ENCODE data around the gene ARHGAP25. TPM values are rescaled to one million over a fixed set of nuclear protein-coding genes. Genes with fewer than 3 reads are reported as not detected.
A peak's percentile ranks its signal among the peaks of the same experiment; 100 is the strongest.

ARHGAP25 gene
- total RNA-seq, 6 experiments from 2014 or later, result not detected

- Mint-ChIP-seq H3K27ac (no peak overlapping the region), H3K27me3 (ENCODE audit: insufficient read depth) (peaks cover 23% of the 10 kb centered on the region), H3K36me3 (ENCODE audit: low read depth) (no peaks in the 10 kb centered on the region; the same call in 1 of the 2 replicates), H3K4me1 (ENCODE audit: low read depth) (no peaks in the 10 kb centered on the region), H3K9me3 (peaks cover 13% of the 10 kb centered on the region), H3K4me3 (no peak overlapping the region)
- DNase-seq, result no peak
- TF ChIP-seq CTCF (IDR thresholded peaks at IDR 0.05), result no peak
Measured at GRCh38 chr2:68700560-68700959, 34.1 kb upstream of the ARHGAP25 start.

GRCh38 chr2:68706637-68707036 lies 28.0 kb upstream of the ARHGAP25 start:
- Mint-ChIP-seq H3K27me3 (ENCODE audit: insufficient read depth) (peaks cover 14% of the 10 kb centered on the region), H3K27ac (no peak overlapping the region), H3K4me1 (ENCODE audit: low read depth) (peaks cover 14% of the 10 kb centered on the region), H3K4me3 (no peak overlapping the region), H3K36me3 (ENCODE audit: low read depth) (no peaks in the 10 kb centered on the region), H3K9me3 (no peaks in the 10 kb centered on the region)
- no peak for DNase-seq
- no peak for TF ChIP-seq CTCF (IDR thresholded peaks at IDR 0.05)

GRCh38 chr2:68708629-68709028 lies 26.0 kb upstream of the ARHGAP25 start:
- no peaks in the 10 kb centered on the region for H3K9me3 Mint-ChIP-seq
- DNase-seq, result no peak
- H3K4me1 Mint-ChIP-seq (ENCODE audit: low read depth), result peaks cover 14% of the 10 kb centered on the region
- H3K4me3 Mint-ChIP-seq, result no peak overlapping the region
- no peak overlapping the region for H3K27ac Mint-ChIP-seq
- H3K27me3 Mint-ChIP-seq (ENCODE audit: insufficient read depth), result peaks cover 20% of the 10 kb centered on the region
- TF ChIP-seq CTCF (IDR thresholded peaks at IDR 0.05), result no peak
- no peaks in the 10 kb centered on the region for H3K36me3 Mint-ChIP-seq (ENCODE audit: low read depth)

GRCh38 chr2:68709421-68709911 lies 25.1 kb upstream of the ARHGAP25 start:
- Mint-ChIP-seq H3K4me3 (peak overlapping the region; percentile 15; the same call in 1 of the 2 replicates), H3K36me3 (ENCODE audit: low read depth) (no peaks in the 10 kb centered on the region), H3K27me3 (ENCODE audit: insufficient read depth) (peaks cover 25% of the 10 kb centered on the region), H3K4me1 (ENCODE audit: low read depth) (peaks cover 14% of the 10 kb centered on the region), H3K9me3 (no peaks in the 10 kb centered on the region), H3K27ac (no peak overlapping the region)
- DNase-seq, result peak; percentile 37
- peak; percentile 87 for TF ChIP-seq CTCF (IDR thresholded peaks at IDR 0.05)

- no peak overlapping the region for H3K4me3 Mint-ChIP-seq
- TF ChIP-seq CTCF (IDR thresholded peaks at IDR 0.05), result no peak
- H3K36me3 Mint-ChIP-seq (ENCODE audit: low read depth), result no peaks in the 10 kb centered on the region
- H3K27me3 Mint-ChIP-seq (ENCODE audit: insufficient read depth), result peaks cover 25% of the 10 kb centered on the region
- no peak overlapping the region for H3K27ac Mint-ChIP-seq
- peaks cover 18% of the 10 kb centered on the region for H3K4me1 Mint-ChIP-seq (ENCODE audit: low read depth)
- H3K9me3 Mint-ChIP-seq, result no peaks in the 10 kb centered on the region
- DNase-seq, result no peak
Measured at GRCh38 chr2:68710336-68710735, 24.3 kb upstream of the ARHGAP25 start.

GRCh38 chr2:68710756-68711155 lies 23.9 kb upstream of the ARHGAP25 start:
- H3K36me3 Mint-ChIP-seq (ENCODE audit: low read depth), result no peaks in the 10 kb centered on the region
- H3K4me1 Mint-ChIP-seq (ENCODE audit: low read depth), result peaks cover 20% of the 10 kb centered on the region
- H3K27me3 Mint-ChIP-seq (ENCODE audit: insufficient read depth), result peaks cover 24% of the 10 kb centered on the region
- H3K4me3 Mint-ChIP-seq, result no peak overlapping the region
- no peak for DNase-seq
- H3K9me3 Mint-ChIP-seq, result no peaks in the 10 kb centered on the region
- TF ChIP-seq CTCF (IDR thresholded peaks at IDR 0.05), result no peak
- H3K27ac Mint-ChIP-seq, result no peak overlapping the region

All from HFFc6 (cell line).